ENCODE data around the gene NINJ2. TPM values are rescaled to one million over a fixed set of nuclear protein-coding genes. Genes with fewer than 3 reads are reported as not detected.

The NINJ2 gene
- total and polyA plus RNA-seq, 10 of the 15 experiments (the other 5 are each of a cell fraction or from before 2014, with no cell fraction given), result 8.9 to 51.6 (median 21.3) TPM

GRCh38 chr12:701896-702539, 38.8 kb upstream of the NINJ2 start:
- H3K27ac ChIP-seq (ENCODE audit: control insufficient read depth, insufficient read depth), result no peak overlapping the region
- no peaks in the 10 kb centered on the region for H4K20me1 ChIP-seq (ENCODE audit: control insufficient read depth, insufficient read depth)
- FAIRE-seq (no peak), DNase-seq (ENCODE audit: low read depth, low spot score) (no peak), ATAC-seq (no peak)
- no TSS peak for BruUV-seq (replicated peaks)
- RAD21 ChIA-PET (ENCODE audit: unreplicated experiment), result no interaction called here
- WGBS (ENCODE audit: insufficient coverage, insufficient replicate concordance, low lambda C conversion rate, missing lambda C conversion rate), result 78% methylated on average over 11 of the region's 11 CpGs
- no peak overlapping the region for H2AFZ ChIP-seq (ENCODE audit: control insufficient read depth, low read depth, low read length)
- SMC1A ChIA-PET (ENCODE audit: uncharacterized antibody, unreplicated experiment), result interaction anchor here (0.6 to 1.6 kb wide), 2 partner anchors 10 to 17 kb away, joined by 3 read pairs; no protein-coding TSS in a partner anchor
- H3K79me2 ChIP-seq (ENCODE audit: control insufficient read depth, insufficient read depth, low read length), result no peaks in the 10 kb centered on the region
- peaks cover 19% of the 10 kb centered on the region for H3K4me1 ChIP-seq (ENCODE audit: control insufficient read depth, insufficient read depth, low read length)
- TF ChIP-seq SMARCA5 (IDR thresholded peaks at IDR 0.05), result no peak
- no peak for TF ChIP-seq BACH1 (IDR thresholded peaks at IDR 0.05; ENCODE audit: borderline replicate concordance)
- no peak for TF ChIP-seq HCFC1 (IDR thresholded peaks at IDR 0.05; ENCODE audit: low read length)
- TF ChIP-seq RB1 (IDR thresholded peaks at IDR 0.05; ENCODE audit: borderline replicate concordance), result no peak
- TF ChIP-seq EZH2 (IDR thresholded peaks at IDR 0.05; ENCODE audit: borderline replicate concordance, control insufficient read depth, low read depth, low read length), result no peak
- TF ChIP-seq PRDM15 (CRISPR knock-in tag; IDR thresholded peaks at IDR 0.05), result no peak
- no peak for TF ChIP-seq NR2C2 (IDR thresholded peaks at IDR 0.05; ENCODE audit: borderline replicate concordance, control insufficient read depth, insufficient read length, low read depth)
- no peak for TF ChIP-seq BHLHE40 (IDR thresholded peaks at IDR 0.05; ENCODE audit: borderline replicate concordance in 1 of 2, low read depth in 2 of 2, low read length in 1 of 2)
- no peak for TF ChIP-seq SMC3 (IDR thresholded peaks at IDR 0.05; ENCODE audit: borderline replicate concordance, low read length)
- TF ChIP-seq RCOR1 (conservative IDR thresholded peaks at IDR 0.05; ENCODE audit: low read depth, low read length), result no peak
- TF ChIP-seq SIN3A (IDR thresholded peaks at IDR 0.05; ENCODE audit: low read depth, low read length), result no peak
- TF ChIP-seq NBN (IDR thresholded peaks at IDR 0.05), result no peak
- TF ChIP-seq TAF1 (IDR thresholded peaks at IDR 0.05; ENCODE audit: borderline replicate concordance, low read depth, low read length), result no peak
- TF ChIP-seq PML (IDR thresholded peaks at IDR 0.05; ENCODE audit: low read length), result no peak
- no peak for TF ChIP-seq CEBPZ (IDR thresholded peaks at IDR 0.05; ENCODE audit: low read depth, low read length)
- TF ChIP-seq EGR1 (IDR thresholded peaks at IDR 0.05; ENCODE audit: borderline replicate concordance in 1 of 2, low read depth in 2 of 2, low read length in 2 of 2), result no peak
- in situ Hi-C loops (cut with MboI) (no loop called here), intact Hi-C loops (cut with micrococcal nuclease; ENCODE audit: unreplicated experiment) (no loop called here)
- peaks cover 5% of the 10 kb centered on the region for H3K9me3 ChIP-seq (replicated peaks; ENCODE audit: control insufficient read depth, insufficient read depth, low read length)
- POLR2A ChIA-PET, result no interaction called here
- no peak overlapping the region for H3K4me3 ChIP-seq
- no peak overlapping the region for H3K9ac ChIP-seq (ENCODE audit: control insufficient read depth, insufficient read depth, low read length)
- no peaks in the 10 kb centered on the region for H3K27me3 ChIP-seq (replicated peaks in 1 of 2; ENCODE audit: control insufficient read depth in 2 of 2, insufficient read depth in 2 of 2, low read length in 1 of 2)
- H3K4me2 ChIP-seq (ENCODE audit: control insufficient read depth, insufficient read depth), result no peak overlapping the region
- CTCF ChIA-PET, result no interaction called here
- H3K36me3 ChIP-seq (ENCODE audit: control insufficient read depth in 2 of 2, insufficient read depth in 2 of 2, low read length in 1 of 2), result no peaks in the 10 kb centered on the region

Data from GM12878 (cell line).